ENCODE data around the gene IFT43.

DNA sequence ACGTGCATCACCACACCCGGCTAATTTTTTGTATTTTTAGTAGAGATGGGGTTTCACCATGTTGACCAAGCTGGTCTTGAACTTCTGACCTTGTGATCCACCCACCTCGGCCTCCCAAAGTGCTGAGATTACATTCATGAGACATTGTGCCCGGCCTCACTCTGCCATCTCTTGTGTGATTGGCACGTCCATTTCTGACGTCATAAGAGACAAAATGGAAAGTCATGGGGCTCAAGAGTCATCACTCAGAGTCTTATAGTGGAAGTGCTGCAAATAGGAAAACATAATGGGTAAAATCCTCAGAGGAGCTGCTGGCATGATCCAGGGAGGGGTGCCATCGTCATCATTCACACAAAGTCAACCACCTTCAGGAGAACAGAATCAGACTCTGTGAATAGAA, 112.0 kb downstream of the IFT43 start:
- TF ChIP-seq CTCF (IDR thresholded peaks at IDR 0.05) (no peak), POLR2A (IDR thresholded peaks at IDR 0.05) (no peak)
